ENCODE results near the gene CLCA2.

Gene CLCA2

DNA sequence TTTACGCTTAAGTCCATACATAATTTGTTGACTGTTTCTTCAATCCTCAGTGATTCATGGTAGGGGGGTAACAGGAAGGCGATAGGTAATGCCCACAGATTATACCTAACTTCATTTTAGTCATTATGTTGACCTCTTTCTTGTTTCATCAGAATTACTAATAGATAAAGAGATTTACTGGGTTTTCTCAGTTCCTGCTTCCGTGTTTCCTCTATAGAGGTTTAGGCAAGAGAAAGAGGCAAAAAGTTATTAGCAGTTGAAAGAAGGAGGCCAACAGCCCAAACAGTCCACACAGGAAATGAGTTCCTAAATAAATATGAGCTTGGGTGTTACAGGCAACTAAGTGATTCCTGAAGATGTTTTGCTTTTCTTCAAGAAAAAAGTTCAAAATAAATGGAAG, 26.9 kb downstream of the CLCA2 start:
- Histone ChIP-seq H3K27me3 (ENCODE audit: insufficient read depth, poor library complexity, severe bottlenecking) (no peaks in the 10 kb centered on the region), H3K4me3 (replicated peaks; ENCODE audit: insufficient read depth, low read length) (no peak overlapping the region), H3K27ac (replicated peaks) (no peak overlapping the region)
- DNase-seq (ENCODE audit: low read depth in 1 of 2, low spot score in 1 of 2), result no peak
- TF ChIP-seq, protein P1, sequence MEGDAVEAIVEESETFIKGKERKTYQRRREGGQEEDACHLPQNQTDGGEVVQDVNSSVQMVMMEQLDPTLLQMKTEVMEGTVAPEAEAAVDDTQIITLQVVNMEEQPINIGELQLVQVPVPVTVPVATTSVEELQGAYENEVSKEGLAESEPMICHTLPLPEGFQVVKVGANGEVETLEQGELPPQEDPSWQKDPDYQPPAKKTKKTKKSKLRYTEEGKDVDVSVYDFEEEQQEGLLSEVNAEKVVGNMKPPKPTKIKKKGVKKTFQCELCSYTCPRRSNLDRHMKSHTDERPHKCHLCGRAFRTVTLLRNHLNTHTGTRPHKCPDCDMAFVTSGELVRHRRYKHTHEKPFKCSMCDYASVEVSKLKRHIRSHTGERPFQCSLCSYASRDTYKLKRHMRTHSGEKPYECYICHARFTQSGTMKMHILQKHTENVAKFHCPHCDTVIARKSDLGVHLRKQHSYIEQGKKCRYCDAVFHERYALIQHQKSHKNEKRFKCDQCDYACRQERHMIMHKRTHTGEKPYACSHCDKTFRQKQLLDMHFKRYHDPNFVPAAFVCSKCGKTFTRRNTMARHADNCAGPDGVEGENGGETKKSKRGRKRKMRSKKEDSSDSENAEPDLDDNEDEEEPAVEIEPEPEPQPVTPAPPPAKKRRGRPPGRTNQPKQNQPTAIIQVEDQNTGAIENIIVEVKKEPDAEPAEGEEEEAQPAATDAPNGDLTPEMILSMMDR (IDR thresholded peaks at IDR 0.05; ENCODE audit: insufficient read depth, low read length), result no peak
- no peak for TF ChIP-seq REST (IDR thresholded peaks at IDR 0.05; ENCODE audit: insufficient replicate concordance, low read depth)

GRCh38 chr1:86453664-86454063, 29.7 kb downstream of the CLCA2 start:
- TF ChIP-seq SPI1 (IDR thresholded peaks at IDR 0.05; ENCODE audit: borderline replicate concordance, low read depth) (no peak), REST (IDR thresholded peaks at IDR 0.05; ENCODE audit: insufficient replicate concordance, low read depth) (no peak), GABPA (IDR thresholded peaks at IDR 0.05; ENCODE audit: low read depth) (no peak), POLR2AphosphoS5 (IDR thresholded peaks at IDR 0.05; ENCODE audit: low read depth) (no peak)
- TF ChIP-seq, protein P1 (IDR thresholded peaks at IDR 0.05; ENCODE audit: insufficient read depth, low read length), result no peak
- DNase-seq (ENCODE audit: low read depth in 1 of 2, low spot score in 1 of 2), result no peak
- Histone ChIP-seq H3K27ac (replicated peaks) (no peak overlapping the region), H3K27me3 (ENCODE audit: insufficient read depth, poor library complexity, severe bottlenecking) (peaks cover 3% of the 10 kb centered on the region), H3K4me3 (replicated peaks; ENCODE audit: insufficient read depth, low read length) (no peak overlapping the region)

DNA sequence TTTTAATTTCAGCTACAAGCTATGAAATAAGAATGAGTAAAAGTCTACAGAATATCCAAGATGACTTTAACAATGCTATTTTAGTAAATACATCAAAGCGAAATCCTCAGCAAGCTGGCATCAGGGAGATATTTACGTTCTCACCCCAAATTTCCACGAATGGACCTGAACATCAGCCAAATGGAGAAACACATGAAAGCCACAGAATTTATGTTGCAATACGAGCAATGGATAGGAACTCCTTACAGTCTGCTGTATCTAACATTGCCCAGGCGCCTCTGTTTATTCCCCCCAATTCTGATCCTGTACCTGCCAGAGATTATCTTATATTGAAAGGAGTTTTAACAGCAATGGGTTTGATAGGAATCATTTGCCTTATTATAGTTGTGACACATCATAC, 31.1 kb downstream of the CLCA2 start:
- no peak overlapping the region for H3K27ac ChIP-seq (replicated peaks)
- peaks cover 3% of the 10 kb centered on the region for H3K27me3 ChIP-seq (ENCODE audit: insufficient read depth, poor library complexity, severe bottlenecking)
- TF ChIP-seq REST (IDR thresholded peaks at IDR 0.05; ENCODE audit: insufficient replicate concordance, low read depth), result no peak
- TF ChIP-seq POLR2AphosphoS5 (IDR thresholded peaks at IDR 0.05; ENCODE audit: low read depth), result no peak
- TF ChIP-seq SPI1 (IDR thresholded peaks at IDR 0.05; ENCODE audit: borderline replicate concordance, low read depth), result no peak
- DNase-seq (ENCODE audit: low read depth in 1 of 2, low spot score in 1 of 2), result no peak
- H3K4me3 ChIP-seq (replicated peaks; ENCODE audit: insufficient read depth, low read length), result no peak overlapping the region

DNA sequence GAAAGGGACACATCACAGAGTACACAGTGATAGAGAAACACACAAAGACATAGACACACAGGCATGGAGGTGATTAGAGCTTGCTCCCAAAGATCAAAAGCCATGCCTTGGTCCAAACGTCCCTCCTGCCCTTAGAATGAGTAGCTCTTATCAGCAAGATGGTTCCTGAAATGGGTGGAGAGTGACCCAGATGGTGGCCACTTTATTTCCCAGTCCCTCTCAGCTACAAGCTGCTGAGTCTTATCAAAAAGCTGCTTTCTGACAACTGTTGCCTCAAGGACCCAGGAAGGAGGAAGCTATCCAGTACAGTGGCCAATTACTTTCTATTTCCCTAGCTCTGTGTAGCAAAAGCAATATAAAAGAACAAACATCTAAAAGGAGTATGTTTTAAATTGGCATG, 37.0 kb downstream of the CLCA2 start:
- peaks cover 3% of the 10 kb centered on the region for H3K27me3 ChIP-seq (ENCODE audit: insufficient read depth, poor library complexity, severe bottlenecking)
- H3K4me3 ChIP-seq (replicated peaks; ENCODE audit: insufficient read depth, low read length), result no peak overlapping the region
- H3K27ac ChIP-seq (replicated peaks), result no peak overlapping the region
- DNase-seq (ENCODE audit: low read depth in 1 of 2, low spot score in 1 of 2), result no peak
- TF ChIP-seq GABPA (IDR thresholded peaks at IDR 0.05; ENCODE audit: low read depth) (no peak), POLR2AphosphoS5 (IDR thresholded peaks at IDR 0.05; ENCODE audit: low read depth) (no peak), SPI1 (IDR thresholded peaks at IDR 0.05; ENCODE audit: borderline replicate concordance, low read depth) (no peak), REST (IDR thresholded peaks at IDR 0.05; ENCODE audit: insufficient replicate concordance, low read depth) (no peak)
- TF ChIP-seq, protein P1 (IDR thresholded peaks at IDR 0.05; ENCODE audit: insufficient read depth, low read length), result no peak

Measured in HL-60 (cell line).